Measurements from ENCODE around the gene SAP30L.

- TF ChIP-seq EZH2phosphoT487 (IDR thresholded peaks at IDR 0.05; ENCODE audit: low read length) (no peak), CTCF (IDR thresholded peaks at IDR 0.05; ENCODE audit: low read length) (no peak), EZH2 (optimal IDR thresholded peaks at IDR 0.05; ENCODE audit: low read depth, low read length) (no peak)
These were observed 30.8 kb downstream of the SAP30L start for GRCh38 chr5:154476354-154477205.
